Coronary artery (tissue), 2 donors: Measurements from ENCODE around the gene PBX4.

Experiments used
- DNase-seq: peaks from one replicate; pipeline ENCODE4 v3.0.0-alpha.2; 2017; ENCODE audit warnings: low spot score
- H3K27ac ChIP-seq, 2 donors: fragments of 200-600 bp; sonication (generic); one replicate each; pipeline ENCODE4 v1.5.1; 2016 to 2019
- H3K4me3 ChIP-seq: fragments of 200-600 bp; sonication (generic); 2 replicates; pipeline ENCODE4 v1.5.1; 2016; ENCODE audit warnings: mild to moderate bottlenecking, moderate library complexity
- TF ChIP-seq, protein P1 (sequence below): fragments of 200-600 bp; sonication (generic); IDR thresholded peaks from one replicate; pipeline ENCODE4 v1.5.1; 2019; ENCODE audit warnings: antibody characterized with exemption

Gene PBX4

DNA sequence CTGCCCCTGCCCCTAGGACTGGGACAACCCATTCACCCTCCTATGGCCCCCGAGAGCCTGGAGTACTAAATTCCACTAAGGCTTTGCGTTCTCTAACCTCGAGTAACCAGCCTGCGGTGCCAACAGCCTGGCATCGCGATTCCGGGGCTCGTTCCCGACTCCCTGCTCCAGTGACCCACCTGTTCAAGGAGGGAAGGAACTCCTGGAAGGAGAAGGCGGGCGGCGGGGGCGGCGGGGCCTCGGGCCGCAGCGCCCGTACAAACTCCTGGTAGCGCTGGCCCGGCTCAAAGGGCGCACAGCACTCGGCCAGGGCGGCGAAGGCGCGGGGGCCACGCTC is 18.7 kb upstream of the PBX4 start:
- TF ChIP-seq, protein P1, sequence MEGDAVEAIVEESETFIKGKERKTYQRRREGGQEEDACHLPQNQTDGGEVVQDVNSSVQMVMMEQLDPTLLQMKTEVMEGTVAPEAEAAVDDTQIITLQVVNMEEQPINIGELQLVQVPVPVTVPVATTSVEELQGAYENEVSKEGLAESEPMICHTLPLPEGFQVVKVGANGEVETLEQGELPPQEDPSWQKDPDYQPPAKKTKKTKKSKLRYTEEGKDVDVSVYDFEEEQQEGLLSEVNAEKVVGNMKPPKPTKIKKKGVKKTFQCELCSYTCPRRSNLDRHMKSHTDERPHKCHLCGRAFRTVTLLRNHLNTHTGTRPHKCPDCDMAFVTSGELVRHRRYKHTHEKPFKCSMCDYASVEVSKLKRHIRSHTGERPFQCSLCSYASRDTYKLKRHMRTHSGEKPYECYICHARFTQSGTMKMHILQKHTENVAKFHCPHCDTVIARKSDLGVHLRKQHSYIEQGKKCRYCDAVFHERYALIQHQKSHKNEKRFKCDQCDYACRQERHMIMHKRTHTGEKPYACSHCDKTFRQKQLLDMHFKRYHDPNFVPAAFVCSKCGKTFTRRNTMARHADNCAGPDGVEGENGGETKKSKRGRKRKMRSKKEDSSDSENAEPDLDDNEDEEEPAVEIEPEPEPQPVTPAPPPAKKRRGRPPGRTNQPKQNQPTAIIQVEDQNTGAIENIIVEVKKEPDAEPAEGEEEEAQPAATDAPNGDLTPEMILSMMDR: no peak
- DNase-seq: no peak
- Histone ChIP-seq H3K4me3 (no peak overlapping the region), H3K27ac (no peak overlapping the region)

DNA sequence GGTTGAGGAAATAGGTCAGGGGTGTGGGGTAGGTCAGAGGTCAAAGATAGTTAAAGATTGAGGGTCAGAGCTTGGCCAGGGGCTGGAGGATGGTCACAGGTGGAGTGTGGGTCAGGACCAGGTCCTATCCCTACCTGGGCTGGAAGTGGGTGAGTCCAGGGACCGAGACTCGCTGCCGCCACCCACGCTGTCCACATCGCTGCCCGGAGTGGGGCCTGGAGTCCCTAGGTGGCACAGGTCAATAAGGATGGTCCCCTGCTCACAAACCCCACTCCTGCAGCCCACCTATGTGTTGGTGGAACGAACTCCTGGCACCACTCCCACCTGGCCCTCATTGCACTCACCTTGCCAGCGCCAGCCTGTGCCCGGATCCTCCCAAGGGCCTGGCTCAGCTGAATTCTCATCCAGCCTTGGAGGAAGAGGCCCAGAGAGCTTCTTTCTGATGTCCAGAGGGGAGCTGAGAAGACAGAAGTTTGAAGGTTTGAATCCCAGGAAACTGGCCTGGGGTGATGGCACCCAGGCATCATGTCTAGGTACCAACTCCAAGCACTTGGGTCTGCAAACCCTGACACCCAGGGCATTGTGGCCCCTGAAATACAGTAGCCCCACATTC is 18.2 kb upstream of the PBX4 start:
- TF ChIP-seq, protein P1: no peak

DNA sequence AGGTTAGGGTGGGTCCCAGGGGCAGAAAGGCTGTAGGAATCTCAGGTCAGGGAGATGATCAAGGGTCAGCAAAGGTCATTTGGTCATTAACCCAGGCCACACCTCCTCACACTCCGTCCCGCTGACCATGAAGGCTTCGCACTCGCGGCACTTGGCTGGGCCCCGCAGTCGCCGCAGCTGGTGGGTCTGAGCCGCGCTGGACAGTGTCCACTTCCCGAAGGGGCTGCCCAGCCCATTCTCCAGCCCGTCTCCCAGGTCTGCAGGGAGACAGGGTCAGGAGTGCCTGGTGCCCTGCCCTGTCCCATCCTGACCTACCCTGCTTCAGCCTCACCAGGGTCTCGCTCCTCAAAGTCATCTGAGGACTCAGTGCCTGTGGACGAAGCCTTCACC is 16.8 kb upstream of the PBX4 start:
- Histone ChIP-seq H3K4me3 (no peak overlapping the region), H3K27ac (no peak overlapping the region)
- no peak for DNase-seq
- TF ChIP-seq, protein P1: no peak

More for the DNA sequence above, 18.2 kb upstream of the PBX4 start:
- no peak overlapping the region for H3K4me3 ChIP-seq
- H3K27ac ChIP-seq: no peak overlapping the region
- DNase-seq: no peak

DNA sequence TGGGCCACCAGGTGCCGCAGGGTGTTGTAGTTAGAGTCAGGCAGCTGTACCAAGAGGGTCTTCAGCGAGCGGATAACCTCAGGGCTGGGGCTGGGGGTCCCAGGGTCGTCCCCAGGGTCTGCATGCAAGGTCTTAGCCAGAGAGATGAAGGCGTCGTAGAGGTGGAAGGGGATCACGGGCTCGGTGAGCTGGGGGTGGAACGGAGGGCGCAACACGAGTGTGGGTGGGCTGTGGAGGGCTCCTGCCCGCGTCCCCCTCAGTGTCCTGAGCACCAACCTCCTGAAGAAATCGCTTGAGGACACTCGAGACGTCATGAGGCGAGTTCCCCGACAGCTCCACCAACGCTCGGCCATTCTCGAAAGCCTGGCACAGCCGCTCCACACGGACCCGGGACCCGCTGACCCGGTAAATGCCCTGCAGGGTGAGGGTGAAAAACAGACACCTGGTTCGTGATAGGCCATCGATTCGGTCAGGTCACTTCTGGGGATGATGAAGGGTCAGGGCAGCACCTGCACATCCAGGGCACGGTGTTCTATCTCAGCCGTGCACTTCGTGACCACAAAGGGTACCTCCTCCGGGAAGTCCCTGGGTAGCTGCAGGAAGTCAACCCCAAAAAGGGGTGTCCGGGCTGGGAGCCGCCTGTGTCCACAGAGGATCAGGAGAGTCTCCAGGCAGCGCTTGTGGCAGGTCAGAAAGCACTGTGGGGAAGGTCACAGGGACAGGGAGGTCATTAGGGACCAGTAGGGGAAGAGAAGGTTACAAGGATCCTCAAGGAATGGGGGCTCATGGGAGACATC is 16.2 kb upstream of the PBX4 start:
- TF ChIP-seq, protein P1: no peak
- no peak for DNase-seq
- Histone ChIP-seq H3K4me3 (no peak overlapping the region), H3K27ac (no peak overlapping the region)

DNA sequence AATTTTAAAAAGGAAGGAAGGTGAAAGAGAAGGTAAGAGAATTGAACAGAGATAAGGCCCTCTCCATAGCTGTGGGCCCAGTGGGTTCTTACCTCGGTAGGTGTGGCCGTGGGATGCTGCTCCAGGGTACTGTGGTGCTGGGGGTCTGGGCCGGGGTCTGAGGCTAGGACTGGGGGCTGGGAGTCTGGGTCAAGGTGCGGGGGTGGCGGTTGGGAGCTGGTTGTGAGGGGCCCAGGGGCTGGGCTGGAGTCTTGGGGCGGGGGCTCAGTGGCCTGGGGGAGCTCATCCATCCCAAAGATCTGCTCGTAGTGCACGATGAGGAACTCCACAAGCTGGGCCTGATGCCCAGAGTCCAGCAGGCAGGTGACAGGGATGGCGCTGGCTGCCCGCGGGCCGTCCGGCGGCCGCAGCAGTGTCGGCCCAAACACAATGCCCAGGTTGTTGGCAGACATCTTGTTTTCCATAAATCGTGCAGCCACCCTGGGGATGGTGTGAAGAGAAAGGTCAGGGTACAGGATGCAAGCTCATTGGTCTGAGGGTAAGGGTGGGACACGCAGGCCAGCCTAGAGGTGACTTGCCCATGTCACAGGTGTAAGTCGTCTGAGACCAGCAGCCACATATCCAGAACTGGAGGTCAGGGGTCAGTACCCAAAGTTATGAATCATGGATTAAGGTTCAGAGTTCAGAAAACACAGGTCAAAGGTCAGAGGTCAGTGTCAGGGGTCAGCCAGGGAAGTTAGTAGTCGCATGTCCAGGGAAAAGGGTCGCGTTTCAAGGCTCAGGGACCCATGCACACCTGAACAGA is 15.4 kb upstream of the PBX4 start:
- TF ChIP-seq, protein P1: no peak
- Histone ChIP-seq H3K27ac (no peak overlapping the region), H3K4me3 (no peak overlapping the region)
- no peak for DNase-seq

DNA sequence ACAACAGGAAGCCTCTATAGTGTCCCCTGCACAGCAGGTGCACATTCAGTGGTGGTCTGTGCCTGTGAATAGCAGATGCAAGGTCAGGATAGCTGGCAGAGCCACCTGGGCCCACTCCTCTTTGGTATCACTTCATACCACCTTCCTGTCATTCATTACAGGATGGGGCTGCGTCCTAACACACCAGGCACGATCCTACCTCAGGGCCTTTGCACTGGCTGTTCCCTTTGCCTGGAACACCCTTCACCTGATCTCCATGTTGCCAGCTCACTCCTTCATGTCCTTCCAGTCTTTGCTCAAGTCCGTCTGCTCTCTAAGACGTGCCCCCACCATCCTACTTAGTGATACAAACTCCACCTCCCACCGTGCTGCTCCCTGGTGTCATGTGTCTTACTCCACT is 14.2 kb upstream of the PBX4 start:
- no peak overlapping the region for H3K4me3 ChIP-seq
- no peak overlapping the region for H3K27ac ChIP-seq
- no peak for DNase-seq
- TF ChIP-seq, protein P1: no peak
